ENCODE results near the gene NAB2.
"Not testable (repeated sequence)": the region's sequence is repeated elsewhere in the genome, so short reads cannot be mapped to it uniquely, and the experiment has no call there.

Gene NAB2

GRCh38 chr12:57069523-57069922, 19.4 kb upstream of the NAB2 start:
- peak; percentile 89 for DNase-seq

GRCh38 chr12:57072661-57073060, 16.3 kb upstream of the NAB2 start:
- DNase-seq, result no peak

GRCh38 chr12:57073566-57074450, 15.1 kb upstream of the NAB2 start:
- DNase-seq, result not testable (repeated sequence)

- DNase-seq, result peak; percentile 100
Observed at GRCh38 chr12:57078519-57079404, 10.2 kb upstream of the NAB2 start, which contains the start of gene NEMP1. TSS of gene NEMP1 (minus strand) at chr12:57078791. CDS start at chr12:57078745, 46 bp downstream.

GRCh38 chr12:57079821-57080220, 9.1 kb upstream of the NAB2 start:
- DNase-seq, result no peak

GRCh38 chr12:57080855-57081254, 8.1 kb upstream of the NAB2 start:
- no peak for DNase-seq

GRCh38 chr12:57085999-57086492, 2.9 kb upstream of the NAB2 start:
- no peak for DNase-seq

- DNase-seq, result peak; percentile 47
Observed at GRCh38 chr12:57086493-57087009, 2.4 kb upstream of the NAB2 start.

GRCh38 chr12:57087010-57087690, 1.8 kb upstream of the NAB2 start:
- peak; percentile 78 for DNase-seq

- DNase-seq, result peak; percentile 87
Observed at GRCh38 chr12:57087691-57088353, 1.1 kb upstream of the NAB2 start.

- peak; percentile 31 for DNase-seq
Observed at GRCh38 chr12:57089271-57090245, 644 bp downstream of the NAB2 start.

- no peak for DNase-seq
Observed at GRCh38 chr12:57090490-57090889, 1.6 kb downstream of the NAB2 start.

GRCh38 chr12:57090924-57091637, 2.2 kb downstream of the NAB2 start:
- DNase-seq, result no peak

- no peak for DNase-seq
Observed at GRCh38 chr12:57091638-57092528, 3.0 kb downstream of the NAB2 start.

- no peak for DNase-seq
Observed at GRCh38 chr12:57092529-57092862, 3.6 kb downstream of the NAB2 start.

- no peak for DNase-seq
Observed at GRCh38 chr12:57092876-57093414, 4.0 kb downstream of the NAB2 start.

- peak; percentile 65 for DNase-seq
Observed at GRCh38 chr12:57093415-57094207, 4.7 kb downstream of the NAB2 start.

Data from DMS53 (cell line).